NCI-H1417 treated with DMSO at 0.1 percent for 48 hours (cell line): ENCODE measurements around the gene SOX5.

Experiments used
- DNase-seq: peaks from one replicate; lab custom pipeline; 2025; lab: John Stamatoyannopoulos, UW

The SOX5 gene

DNA sequence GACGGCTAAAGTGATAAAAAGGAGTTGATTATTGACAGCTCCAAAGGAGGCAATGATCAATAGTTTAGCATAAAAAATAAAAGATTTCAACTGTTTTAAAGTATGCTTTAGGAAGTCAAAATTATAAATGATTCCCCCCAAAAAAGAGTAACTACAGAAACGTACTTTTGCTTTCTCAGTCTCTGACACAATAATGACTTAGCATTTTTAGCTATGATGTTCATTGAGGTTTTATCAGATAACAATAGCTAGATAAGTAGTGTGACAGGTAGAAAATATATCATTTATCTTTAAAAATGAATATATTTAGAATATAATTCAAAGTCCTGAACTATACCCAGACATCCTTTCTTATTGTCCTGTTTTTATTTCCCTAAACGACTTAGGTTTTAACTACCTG lies 352.9 kb downstream of the SOX5 start:
- no peak for DNase-seq

DNA sequence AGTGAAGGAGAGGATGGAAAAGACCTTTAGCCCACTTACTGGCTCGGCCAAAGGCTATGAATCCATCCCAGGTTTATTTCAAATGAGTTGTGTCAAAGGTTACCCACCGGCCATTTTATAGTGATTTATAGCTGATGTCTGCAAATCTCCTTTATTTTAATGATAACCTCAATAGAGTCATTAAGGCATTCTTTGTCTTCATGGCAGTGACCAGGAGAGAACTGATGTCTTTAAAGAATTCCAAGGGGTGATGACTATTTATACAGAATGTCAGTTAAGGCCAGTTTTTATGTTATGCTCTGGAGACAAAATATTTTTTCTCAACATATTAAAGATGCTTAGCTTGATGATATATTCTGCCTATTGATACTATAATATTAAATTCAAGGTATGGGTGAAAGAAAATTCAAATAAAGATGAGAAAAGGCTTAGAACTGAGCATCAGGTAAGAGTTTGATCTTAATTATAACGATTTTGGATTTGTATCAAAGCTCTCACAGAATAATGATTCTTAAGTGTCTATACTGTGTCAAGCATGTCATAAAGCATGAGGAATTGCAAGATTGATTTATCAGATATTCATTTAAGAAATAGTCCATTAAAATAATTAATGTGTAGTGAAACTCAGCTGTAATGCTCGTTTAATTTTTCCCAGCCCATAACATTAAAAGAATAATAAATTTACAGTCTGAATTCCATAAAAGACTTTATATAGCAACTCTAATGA lies 361.5 kb downstream of the SOX5 start:
- no peak for DNase-seq

DNA sequence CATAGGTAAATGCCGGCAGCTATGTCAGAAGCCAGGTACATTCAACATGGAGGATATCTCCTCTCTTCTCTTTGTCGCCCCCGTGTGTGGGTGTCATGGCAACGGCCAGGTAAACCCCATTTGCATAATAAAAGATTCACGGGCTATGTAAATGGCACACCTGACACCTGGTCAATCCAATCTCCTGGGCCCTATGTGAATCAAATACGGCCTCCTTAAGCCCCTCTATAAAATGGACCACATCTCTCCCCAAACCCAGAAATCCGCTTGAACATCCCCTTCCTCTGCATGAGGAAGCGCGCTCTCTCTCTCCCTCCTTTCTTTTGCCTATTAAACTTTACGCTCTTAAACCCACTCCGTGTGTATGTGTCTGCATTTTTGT lies 363.7 kb downstream of the SOX5 start:
- no peak for DNase-seq

DNA sequence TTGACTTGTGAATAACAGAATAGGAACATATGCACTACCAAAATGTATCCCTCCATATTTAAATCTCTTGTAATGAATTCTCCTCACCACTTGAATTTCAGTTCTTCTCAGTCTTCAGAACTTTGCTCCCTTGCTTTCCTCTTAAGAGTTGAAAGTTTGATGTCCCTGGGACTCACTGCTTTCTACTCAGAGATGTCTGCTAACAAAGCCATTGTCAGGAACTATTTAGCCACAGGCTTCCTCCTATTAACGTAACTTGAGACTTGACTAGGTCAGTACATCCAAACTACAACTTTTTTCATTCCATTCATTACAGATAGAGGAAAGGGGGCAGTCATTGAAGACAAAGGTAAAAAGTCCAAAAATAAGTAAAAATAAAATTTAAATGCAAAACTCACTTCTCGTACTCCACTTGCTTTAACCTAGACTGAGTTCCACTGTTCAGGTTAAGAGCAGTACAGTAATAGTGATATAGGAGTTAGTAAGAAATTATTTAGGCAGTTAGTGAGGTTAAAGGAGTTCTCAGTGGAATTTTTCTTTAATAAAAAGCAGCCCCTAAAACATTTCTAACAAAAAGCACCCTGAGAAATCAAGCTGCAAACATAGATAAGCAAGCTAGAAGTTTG lies 364.2 kb downstream of the SOX5 start:
- no peak for DNase-seq

DNA sequence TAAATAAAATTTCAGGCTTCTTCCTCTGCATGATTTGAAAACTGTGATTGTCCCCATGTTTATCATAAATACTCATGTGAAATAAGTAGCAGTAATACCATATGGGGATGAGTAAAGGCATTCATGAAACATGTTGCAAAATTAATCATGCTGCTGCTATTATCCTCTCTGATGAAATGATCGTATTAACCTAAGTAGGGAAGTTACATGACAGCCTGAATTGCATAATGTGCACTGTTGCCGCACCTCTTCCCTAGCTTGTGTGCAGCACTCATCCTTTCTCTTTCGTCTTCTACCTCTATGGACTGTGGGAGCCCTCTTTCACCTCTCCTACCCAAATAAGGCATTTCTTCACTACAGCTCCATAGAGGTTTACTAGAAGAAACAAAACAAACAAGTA lies 367.6 kb downstream of the SOX5 start:
- DNase-seq, result no peak

DNA sequence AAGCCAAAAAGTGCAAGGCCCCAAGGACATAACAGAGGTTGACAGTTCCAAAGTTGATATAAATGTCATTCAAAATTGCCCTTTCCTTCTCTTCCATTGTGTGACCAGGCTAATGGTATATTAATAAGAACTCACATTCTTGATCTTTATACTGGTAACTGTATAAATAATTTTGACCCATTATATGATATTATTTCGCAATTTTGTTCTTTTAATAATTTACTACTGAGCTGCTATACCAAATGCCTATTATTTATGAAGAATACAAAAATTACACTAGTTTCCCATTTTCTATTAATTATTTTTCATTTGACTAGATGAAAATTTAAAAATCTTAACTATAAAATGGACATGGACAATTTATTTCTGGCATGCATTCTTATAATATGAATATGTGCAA lies 370.2 kb downstream of the SOX5 start:
- no peak for DNase-seq

DNA sequence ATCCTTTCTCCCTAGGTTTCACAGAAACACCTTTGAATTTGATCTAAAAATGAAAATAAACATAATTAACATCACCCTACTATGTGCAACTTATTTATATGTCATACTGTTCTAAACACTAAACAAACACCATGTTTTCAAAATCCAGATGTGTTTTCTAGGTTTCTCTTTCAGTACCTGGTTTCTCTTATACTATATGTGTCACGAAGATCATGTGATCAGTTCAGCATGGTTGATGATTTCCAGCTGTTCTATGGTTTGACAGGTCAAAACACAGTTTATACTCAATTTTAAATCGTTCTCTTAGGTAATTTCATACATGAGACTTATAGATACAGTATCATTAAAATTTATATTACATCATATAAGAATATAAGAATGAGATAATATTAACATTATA lies 373.1 kb downstream of the SOX5 start:
- no peak for DNase-seq

DNA sequence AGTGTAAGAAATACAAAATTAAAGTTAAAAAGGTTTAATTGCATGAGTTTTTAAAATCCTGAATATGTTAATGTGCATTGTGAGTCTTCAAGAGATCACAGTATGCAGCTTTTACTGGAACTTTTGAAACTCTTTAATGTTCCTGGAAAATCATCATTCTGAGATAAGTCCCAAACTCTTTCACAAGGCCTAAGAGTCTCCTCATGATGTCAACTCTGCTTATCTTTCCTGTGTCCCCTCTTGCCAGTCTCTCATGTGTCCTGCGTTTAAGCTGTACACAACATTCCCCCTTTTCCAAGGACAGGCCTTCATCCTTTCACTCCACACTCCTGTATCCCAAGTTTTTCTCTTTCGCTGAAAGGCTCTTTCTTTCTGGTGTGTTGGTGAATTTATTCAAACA lies 380.1 kb downstream of the SOX5 start:
- no peak for DNase-seq

DNA sequence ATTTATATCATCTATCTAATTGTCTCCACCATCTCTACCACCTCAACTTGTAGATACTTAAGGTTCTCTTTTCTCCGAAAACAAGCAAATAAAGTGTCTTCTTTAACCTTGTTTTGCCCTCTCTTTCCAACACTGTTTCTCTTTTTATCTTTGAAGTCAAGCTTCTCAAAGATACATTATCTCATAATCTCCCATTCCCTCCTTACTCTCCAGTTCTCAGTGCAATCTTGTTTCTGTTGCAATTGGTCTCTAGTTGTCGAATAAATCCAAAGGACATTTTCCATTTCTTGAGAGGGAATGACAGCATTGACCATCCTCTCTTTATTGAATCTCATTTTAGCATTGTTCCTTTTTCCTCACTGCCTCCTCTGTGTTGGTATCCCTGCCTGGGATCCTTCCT lies 383.3 kb downstream of the SOX5 start:
- DNase-seq, result no peak

DNA sequence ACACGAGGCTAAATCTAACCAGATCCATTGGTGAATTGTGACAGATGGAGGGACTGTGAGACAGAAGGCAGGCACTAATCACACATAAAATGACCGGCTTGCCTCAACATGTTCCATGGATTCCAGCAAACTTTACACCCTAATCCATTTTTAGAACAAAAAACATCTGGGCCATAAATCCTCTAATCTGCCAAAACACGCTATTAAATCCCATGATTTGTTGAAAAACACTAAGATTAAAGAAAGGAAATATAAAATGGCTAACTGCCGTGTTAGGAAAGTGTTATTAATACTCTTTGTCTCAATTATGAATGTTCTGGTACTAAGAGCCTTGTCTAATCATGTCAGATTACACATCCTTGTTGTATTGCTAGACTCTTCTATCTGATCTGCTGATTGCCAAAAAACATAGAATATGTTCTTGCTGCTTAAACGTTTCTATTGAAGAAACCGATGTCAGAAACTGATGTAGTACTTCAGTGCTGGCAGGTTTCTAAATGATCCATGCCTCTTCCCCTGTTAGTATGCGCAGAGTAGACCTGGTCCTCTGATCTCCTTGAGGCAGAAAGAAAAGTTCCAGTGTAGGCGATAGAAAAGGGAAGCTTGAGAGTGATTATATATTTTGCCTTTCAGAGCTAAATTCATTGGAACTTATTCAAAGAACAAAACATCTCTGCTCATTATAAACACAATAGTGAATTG lies 384.9 kb downstream of the SOX5 start:
- no peak for DNase-seq

DNA sequence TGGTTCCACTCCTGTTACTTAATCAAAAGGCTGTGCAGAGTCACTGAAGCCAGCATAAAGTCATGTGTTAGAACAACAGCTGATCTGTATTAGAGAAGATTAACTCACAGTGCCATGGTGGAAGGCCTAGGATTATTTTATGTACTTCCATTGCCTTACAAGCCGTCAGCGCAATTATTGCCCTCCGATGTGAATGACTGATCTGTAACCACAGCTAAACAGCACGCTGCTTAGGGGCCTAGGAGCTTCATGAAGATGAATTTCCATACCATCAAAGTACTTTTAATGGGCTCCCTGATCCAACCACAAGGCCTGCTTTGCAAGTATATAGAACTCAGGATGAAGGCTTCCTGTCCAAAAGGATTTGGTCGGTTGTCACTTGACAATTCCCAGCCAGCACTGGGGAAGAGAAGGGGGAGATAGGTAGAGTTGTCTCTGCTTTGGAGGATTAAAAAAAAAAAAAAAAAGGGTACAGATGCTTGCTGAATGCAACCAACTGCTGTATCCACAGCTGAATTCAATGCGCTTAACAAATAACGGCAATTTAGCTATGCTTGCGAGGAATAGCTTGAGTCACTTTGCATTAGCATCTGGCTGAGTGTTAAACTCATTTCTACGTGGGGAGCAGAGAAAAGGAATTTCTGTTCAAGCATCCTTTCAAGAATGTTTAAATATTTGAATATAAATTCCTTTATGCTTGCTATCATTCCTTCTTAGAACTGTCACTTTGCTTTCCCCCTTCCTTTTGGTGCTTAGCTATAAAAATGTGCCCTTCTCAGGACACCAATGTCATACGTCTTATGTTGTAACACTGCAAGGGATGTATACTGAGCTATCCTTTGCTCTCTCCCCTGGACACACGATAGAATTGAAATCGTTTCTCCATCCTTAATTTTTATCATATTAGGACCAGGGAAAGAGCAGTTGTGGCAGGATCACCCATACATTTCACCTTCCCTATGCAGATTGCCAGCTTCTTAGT lies 387.8 kb downstream of the SOX5 start:
- no peak for DNase-seq

DNA sequence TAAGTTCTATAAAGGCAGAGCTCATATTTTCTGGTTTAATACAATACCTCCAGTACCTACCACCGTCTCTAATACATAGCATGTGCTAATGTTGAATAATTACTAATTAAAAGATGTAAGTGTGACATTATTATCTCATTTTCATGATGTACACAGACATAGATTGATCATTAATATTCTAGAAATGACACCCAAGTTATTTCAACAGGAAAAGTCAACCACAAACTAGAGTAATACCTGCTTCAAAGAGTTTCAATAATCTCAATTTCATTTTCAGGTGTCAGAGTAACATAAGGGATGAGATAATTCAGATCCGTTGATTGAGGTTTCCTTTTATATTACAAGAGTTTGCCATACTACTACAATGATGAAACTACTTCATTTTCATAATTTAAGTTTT lies 388.9 kb downstream of the SOX5 start:
- DNase-seq, result no peak

DNA sequence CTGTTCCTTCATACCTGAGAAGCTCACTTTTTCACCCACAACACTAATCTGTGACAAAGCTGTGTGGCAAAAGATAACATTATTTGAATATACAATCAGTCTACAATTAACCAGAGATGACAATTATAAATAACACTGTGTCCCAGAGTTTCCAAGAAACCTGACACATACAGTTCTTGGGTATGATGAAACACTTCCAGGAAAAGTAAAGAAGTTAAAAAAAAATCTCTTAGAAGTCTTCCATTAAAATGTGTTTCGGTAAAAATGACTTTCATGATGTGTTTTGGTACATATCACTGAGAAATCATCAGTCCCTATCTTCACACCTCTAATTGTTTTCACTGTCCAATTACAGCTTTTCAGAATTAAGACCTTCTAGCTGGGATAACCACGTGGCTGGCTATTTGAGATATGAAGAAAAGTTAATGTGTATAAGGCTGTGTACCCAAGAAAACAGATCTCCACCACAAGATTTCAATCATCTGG lies 390.2 kb downstream of the SOX5 start:
- DNase-seq, result no peak

DNA sequence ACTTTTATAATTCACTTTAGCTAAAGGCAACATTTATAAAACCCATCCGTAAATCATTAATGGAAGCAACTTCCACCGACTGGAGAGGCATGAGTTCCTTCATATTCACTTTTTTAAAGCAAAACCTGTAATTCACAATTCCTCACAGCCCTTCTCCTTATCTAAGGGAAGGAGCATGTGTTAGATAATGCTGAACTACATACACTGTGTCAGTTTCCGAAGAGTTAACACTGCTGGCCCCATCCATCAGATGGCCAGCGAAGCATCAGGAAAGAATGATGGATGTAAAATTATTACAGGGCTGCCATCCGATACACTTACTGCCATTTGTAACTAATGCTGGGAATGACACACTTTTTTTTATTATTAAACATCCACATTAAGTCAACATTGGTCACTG lies 392.8 kb downstream of the SOX5 start:
- no peak for DNase-seq

DNA sequence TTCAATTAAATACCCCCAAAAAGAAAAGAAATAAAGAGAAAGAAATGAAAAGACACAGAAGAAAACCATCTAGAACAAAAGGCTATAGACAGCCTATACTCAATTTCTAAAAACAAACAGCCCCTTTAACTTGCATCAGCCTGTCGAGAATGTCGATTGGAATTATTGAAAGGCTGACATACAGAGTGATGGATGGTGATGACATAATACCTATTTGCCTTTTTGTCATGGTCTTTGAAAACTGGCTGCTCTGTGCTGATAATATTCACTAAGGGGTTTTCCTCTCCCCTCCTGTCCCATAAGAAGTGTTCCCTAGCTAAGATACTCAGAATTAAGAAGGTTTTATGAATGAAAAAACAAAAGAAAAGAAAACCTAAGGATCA lies 393.7 kb downstream of the SOX5 start:
- DNase-seq, result no peak

DNA sequence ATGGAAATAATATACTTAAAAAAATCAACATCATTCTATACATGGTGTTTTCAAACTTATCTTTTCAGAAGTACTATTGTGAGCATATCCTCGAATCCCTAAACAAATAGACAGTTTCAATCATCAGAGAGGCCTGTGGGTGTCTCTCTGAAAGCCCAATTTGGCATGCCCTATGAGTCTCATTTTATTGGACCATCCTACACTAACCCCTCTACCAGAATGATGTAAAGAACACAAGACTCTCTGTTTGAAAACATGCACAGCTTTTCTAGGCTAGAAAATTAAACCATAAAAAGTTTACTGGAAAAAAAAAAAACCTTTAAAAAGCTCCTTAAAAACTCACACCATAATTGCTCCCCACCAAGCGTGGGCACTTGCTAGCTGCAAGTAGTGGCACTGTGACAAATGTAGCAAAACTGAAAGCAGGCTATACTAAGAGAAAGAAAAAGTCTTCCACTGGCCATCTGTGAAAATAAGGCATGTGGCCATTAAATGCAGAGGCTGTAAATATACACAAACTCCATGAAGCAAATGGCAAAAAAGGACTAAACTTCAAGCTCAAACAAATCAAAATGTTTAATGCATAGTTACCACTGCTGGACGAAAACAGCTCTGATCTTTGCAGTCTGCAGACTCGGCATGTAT lies 394.2 kb downstream of the SOX5 start:
- DNase-seq, result no peak

DNA sequence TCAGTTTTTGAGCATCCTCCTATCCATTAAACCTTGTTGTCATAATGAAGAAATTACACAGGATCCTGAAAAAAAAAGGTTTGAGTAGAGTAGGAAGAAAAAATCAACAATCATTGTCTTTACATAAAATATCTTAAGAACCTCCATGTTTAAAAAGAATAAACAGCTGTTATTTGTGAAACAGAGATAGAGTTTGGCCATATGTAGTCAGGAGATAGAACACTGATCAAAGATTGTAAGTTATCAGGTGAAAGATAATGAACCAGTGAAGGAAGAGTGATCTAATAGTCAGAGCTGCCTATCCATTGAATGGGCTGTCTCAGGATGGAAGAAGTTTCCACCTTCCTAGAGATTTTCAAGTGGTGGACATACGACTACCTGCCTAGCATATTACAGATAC lies 397.1 kb downstream of the SOX5 start:
- DNase-seq, result no peak

DNA sequence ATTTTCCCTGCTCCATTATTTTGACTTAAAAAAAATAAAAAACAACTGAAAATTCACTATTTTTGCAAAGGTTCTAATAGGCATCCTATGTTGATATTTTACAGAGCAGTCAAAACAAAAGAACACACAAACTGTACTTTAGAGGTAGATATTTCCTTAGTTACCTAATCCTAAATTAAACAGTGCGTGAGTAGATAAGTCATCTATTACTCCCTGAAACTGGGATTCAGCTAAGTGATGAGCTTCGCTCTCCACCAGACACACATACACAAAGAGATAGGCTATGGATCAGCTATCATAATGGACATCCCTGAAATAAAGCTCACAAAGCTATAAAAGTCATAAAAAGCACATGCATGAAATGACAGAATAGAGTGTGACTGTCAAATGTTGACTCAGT lies 398.7 kb downstream of the SOX5 start:
- no peak for DNase-seq

DNA sequence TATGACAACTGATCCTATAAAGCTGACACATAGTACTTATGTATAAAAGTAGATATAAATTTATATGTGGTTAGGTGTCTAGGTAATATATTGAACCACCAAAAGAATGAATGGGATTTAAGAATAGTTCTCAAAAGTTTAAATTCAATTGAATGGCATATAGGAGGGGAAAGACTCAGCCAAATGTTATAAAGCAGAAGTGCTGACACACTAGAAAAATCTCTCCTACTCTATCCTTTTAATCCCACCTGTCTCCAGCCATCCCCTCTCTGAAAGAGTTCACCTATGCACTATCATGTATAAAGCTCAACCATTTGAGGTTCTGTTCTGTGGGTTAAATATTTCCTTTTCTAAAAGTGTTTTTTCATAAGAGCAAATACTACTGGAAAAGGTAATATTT lies 400.7 kb downstream of the SOX5 start:
- no peak for DNase-seq

DNA sequence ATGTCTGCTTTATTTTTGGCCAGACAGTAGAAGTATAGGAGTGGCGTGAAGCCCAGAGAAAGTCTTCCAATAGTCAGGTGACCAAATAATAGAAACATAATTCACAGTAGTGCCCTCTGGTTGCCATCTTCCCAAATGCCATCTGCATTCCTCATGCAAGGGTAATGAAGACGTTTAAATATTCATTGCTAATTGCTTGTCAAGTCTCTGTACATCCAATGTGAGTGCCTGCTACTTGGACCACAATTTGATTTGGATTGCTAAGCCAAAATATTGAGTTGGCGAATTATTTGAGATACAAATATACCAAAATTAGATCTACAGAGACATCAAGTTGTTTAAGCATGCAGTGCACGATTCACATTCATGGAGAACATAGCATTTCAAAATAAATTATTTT lies 402.7 kb downstream of the SOX5 start:
- DNase-seq, result no peak

DNA sequence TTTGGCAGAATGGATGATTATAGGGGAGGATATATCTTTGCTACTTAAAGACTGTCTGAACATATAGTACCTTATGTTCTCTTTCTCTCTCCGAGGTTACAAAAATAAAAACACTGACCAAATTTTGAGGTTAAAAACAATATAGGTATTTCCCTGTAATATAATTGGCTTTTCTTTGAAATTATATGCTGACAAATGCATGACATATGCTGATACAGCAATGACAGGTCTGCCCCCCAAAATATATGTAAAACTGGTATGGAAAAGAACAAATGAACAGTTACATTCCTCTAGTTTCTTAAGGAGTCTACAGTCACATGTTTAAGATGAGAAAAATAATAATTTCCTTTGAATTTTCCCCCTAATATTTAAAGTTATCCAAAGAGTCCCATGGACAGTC lies 405.7 kb downstream of the SOX5 start:
- DNase-seq, result no peak

DNA sequence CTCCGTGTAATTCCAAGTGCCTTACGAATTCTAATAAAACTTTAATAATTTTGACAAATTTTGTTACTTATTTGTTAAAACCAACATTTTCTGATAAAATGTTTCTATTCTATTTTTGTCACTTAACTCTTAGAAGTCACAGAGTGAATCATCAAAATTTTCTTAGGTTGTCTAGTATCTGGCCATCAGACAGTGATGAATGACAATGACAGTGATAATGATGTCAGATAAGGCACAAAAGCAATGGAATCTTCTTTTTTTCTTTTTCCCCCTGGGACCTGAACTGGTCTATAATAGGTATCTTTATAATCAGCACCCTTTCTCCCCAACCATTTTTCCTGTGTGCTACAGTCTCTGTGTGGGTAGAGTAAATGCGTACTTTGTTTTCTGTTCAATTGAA lies 407.3 kb downstream of the SOX5 start:
- no peak for DNase-seq
